GM13976 (cell line): ENCODE measurements around the gene C1orf141.

ENCODE experiments used
- DNase-seq: peaks from one replicate; pipeline ENCODE4 v3.0.0; 2012; ENCODE audit warnings: low spot score
- CTCF ChIP-seq: IDR thresholded peaks from 2 replicates; pipeline ENCODE4 v1.5.1; 2012; ENCODE audit warnings: borderline replicate concordance, mild to moderate bottlenecking; ENCODE audit not compliant: insufficient read depth; ENCODE audit errors: extremely low read depth, missing control alignments, control extremely low read depth
- in situ Hi-C: fragments of 300-500 bp; cut with MboI; formaldehyde crosslinking; loops from one replicate; pipeline ENCODE4 v1.12.0; 2022; ENCODE audit warnings: low sequenced_read_pairs, mixed read lengths, inconsistent platforms; ENCODE audit not compliant: unreplicated experiment

The C1orf141 gene

GRCh38 chr1:67135354-67135753 is 584 bp upstream of the C1orf141 start:
- no peak for TF ChIP-seq CTCF

GRCh38 chr1:67133177-67133576 is 1.6 kb downstream of the C1orf141 start:
- in situ Hi-C loops = no loop called here
- TF ChIP-seq CTCF = no peak
- no peak for DNase-seq

More at GRCh38 chr1:67135354-67135753, 584 bp upstream of the C1orf141 start:
- in situ Hi-C loops = no loop called here
- DNase-seq = no peak

GRCh38 chr1:67130673-67131072 is 4.1 kb downstream of the C1orf141 start:
- no peak for TF ChIP-seq CTCF
- in situ Hi-C loops = no loop called here
- DNase-seq = no peak

GRCh38 chr1:67126974-67127373 is 7.8 kb downstream of the C1orf141 start:
- no peak for DNase-seq
- in situ Hi-C loops = no loop called here
- no peak for TF ChIP-seq CTCF

GRCh38 chr1:67126111-67126746 is 8.5 kb downstream of the C1orf141 start:
- DNase-seq = no peak
- in situ Hi-C loops = no loop called here
- no peak for TF ChIP-seq CTCF

- DNase-seq = no peak
- in situ Hi-C loops = no loop called here
Observed at GRCh38 chr1:67124455-67124854, 10.3 kb downstream of the C1orf141 start.

More at GRCh38 chr1:67124455-67124854, 10.3 kb downstream of the C1orf141 start:
- no peak for TF ChIP-seq CTCF
